GM12891 (cell line): ENCODE results near the gene ZNF462.

Experiments used
- POLR2A ChIP-seq: IDR thresholded peaks from 2 replicates; pipeline ENCODE4 v1.6.1; 2011; ENCODE audit warnings: low read depth, low read length, control low read depth
- TAF1 ChIP-seq: IDR thresholded peaks from 2 replicates; pipeline ENCODE4 v1.6.1; 2011; ENCODE audit warnings: low read depth, low read length, control low read depth

DNA sequence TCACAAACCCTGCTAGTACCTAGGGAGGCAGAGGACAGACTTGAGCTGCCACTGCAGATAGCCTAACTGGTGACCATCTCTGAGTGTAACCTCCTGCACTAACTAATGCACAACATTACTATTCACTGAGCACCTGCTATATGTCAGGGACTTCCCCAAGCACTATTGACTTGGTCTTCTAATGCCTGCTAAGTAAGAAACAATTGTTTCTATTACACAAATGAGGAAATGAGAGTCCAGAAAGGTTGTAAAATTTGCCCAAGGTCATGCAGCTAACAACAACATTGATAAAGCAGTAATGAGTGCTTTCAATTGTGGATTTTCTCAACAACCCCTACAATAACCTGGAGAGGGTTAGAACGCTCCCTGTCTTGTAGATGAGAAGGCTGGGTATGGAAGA lies 183.7 kb downstream of the ZNF462 start:
- TF ChIP-seq POLR2A, result no peak
- TF ChIP-seq TAF1, result no peak
